PFSK-1 (cell line): ENCODE data around the gene NUP188.

Experiments
- FOXP2 ChIP-seq: optimal IDR thresholded peaks from 2 replicates; pipeline ENCODE3; 2011; ENCODE audit warnings: borderline replicate concordance, control low read depth, inconsistent platforms; ENCODE audit not compliant: insufficient read depth; ENCODE audit errors: extremely low read length, extremely low read depth
- POLR2AphosphoS5 ChIP-seq: IDR thresholded peaks from 2 replicates; pipeline ENCODE4 v1.6.1; 2012; ENCODE audit warnings: low read depth, mild to moderate bottlenecking, control low read depth, low read length, moderate library complexity
- REST ChIP-seq, 2 experiments: IDR thresholded peaks; 2 replicates each; pipeline versions ENCODE4 v1.6.1 to v1.8.0; 2011 to 2012; ENCODE audit warnings: low read depth in 2 of 2, low read length in 2 of 2, control low read depth in 1 of 2, inconsistent platforms in 1 of 2, mild to moderate bottlenecking in 1 of 2, moderate library complexity in 1 of 2; ENCODE audit not compliant: insufficient read depth in 1 of 2
- SIN3A ChIP-seq: IDR thresholded peaks from 2 replicates; pipeline ENCODE4 v1.6.1; 2012; ENCODE audit warnings: mild to moderate bottlenecking, low read length, moderate library complexity, borderline replicate concordance; ENCODE audit not compliant: insufficient read depth
- TAF1 ChIP-seq: IDR thresholded peaks from 2 replicates; pipeline ENCODE4 v1.6.1; 2012; ENCODE audit warnings: low read length, control low read depth, borderline replicate concordance; ENCODE audit not compliant: insufficient read depth

Gene NUP188

GRCh38 chr9:129026442-129027223 is 79.1 kb downstream of the NUP188 start:
- TF ChIP-seq SIN3A (no peak), POLR2AphosphoS5 (no peak), REST (IDR thresholded peaks at IDR 0.05; ENCODE audit: insufficient read depth in 1 of 2, low read depth in 2 of 2, low read length in 2 of 2) (no peak), TAF1 (no peak), FOXP2 (no peak)

GRCh38 chr9:129027224-129027684 is 79.8 kb downstream of the NUP188 start:
- no peak for TF ChIP-seq SIN3A
- TF ChIP-seq REST (IDR thresholded peaks at IDR 0.05; ENCODE audit: insufficient read depth in 1 of 2, low read depth in 2 of 2, low read length in 2 of 2) = no peak
- TF ChIP-seq FOXP2 = no peak
- TF ChIP-seq TAF1 = no peak
- no peak for TF ChIP-seq POLR2AphosphoS5

GRCh38 chr9:129027685-129028191 is 80.2 kb downstream of the NUP188 start:
- no peak for TF ChIP-seq REST (IDR thresholded peaks at IDR 0.05; ENCODE audit: insufficient read depth in 1 of 2, low read depth in 2 of 2, low read length in 2 of 2)
- TF ChIP-seq POLR2AphosphoS5 = no peak
- no peak for TF ChIP-seq TAF1
- no peak for TF ChIP-seq FOXP2
- no peak for TF ChIP-seq SIN3A

- no peak for TF ChIP-seq SIN3A
- no peak for TF ChIP-seq FOXP2
- no peak for TF ChIP-seq POLR2AphosphoS5
- no peak for TF ChIP-seq REST (IDR thresholded peaks at IDR 0.05; ENCODE audit: insufficient read depth in 1 of 2, low read depth in 2 of 2, low read length in 2 of 2)
- TF ChIP-seq TAF1 = no peak
These were observed 80.9 kb downstream of the NUP188 start, which contains the start of gene SH3GLB2 for GRCh38 chr9:129028192-129028966. SH3GLB2 (minus strand) TSS chr9:129028331; CDS start chr9:129028154, 177 bp downstream.
